ENCODE results near the gene MLXIP. TPM values are rescaled to one million over a fixed set of nuclear protein-coding genes. Genes with fewer than 3 reads are reported as not detected.
"Not testable (repeated sequence)": the region's sequence is repeated elsewhere in the genome, so short reads cannot be mapped to it uniquely, and the experiment has no call there.

MLXIP gene
- total and polyA plus RNA-seq, 2 donors (not counting 3 experiments of a cell fraction or from before 2014, with no cell fraction given) = 22.0 to 72.5 TPM

GRCh38 chr12:122104844-122105243 is 26.3 kb downstream of the MLXIP start:
- no peak overlapping the region for H3K9ac ChIP-seq (replicated peaks; ENCODE audit: extremely low read depth, insufficient read depth, low read length)
- no peak for FAIRE-seq
- POLR2A ChIA-PET = no interaction called here
- no peaks in the 10 kb centered on the region for H3K9me3 ChIP-seq (replicated peaks; ENCODE audit: control insufficient read depth, insufficient read depth, low read length)
- no TSS peak for BruUV-seq (replicated peaks)
- DNase-seq (ENCODE audit: low read depth, low spot score) = no peak
- H3K4me1 ChIP-seq (ENCODE audit: control insufficient read depth, extremely low read depth, insufficient read depth, low read length) = peaks cover 12% of the 10 kb centered on the region
- no peaks in the 10 kb centered on the region for H3K9me1 ChIP-seq (replicated peaks; ENCODE audit: control insufficient read depth, extremely low read depth, insufficient read depth, low read length)
- H4K20me1 ChIP-seq (replicated peaks; ENCODE audit: control insufficient read depth, extremely low read depth, insufficient read depth, low read length) = no peaks in the 10 kb centered on the region
- H3K4me3 ChIP-seq (replicated peaks in 1 of 3; ENCODE audit: insufficient read depth in 1 of 3, low read depth in 1 of 3, low read length in 3 of 3) = no peak overlapping the region
- no peak overlapping the region for H3K27ac ChIP-seq (ENCODE audit: insufficient read depth, low read depth, low read length)
- H3K79me2 ChIP-seq (ENCODE audit: control insufficient read depth, insufficient read depth, low read length) = peaks cover 60% of the 10 kb centered on the region
- TF ChIP-seq JUN (IDR thresholded peaks at IDR 0.05; ENCODE audit: borderline replicate concordance, insufficient read depth, insufficient read length, low read depth) (no peak), POLR2A (IDR thresholded peaks at IDR 0.05; ENCODE audit: low read depth, low read length) (no peak), POLR2AphosphoS5 (IDR thresholded peaks at IDR 0.05; ENCODE audit: insufficient read depth, low read depth, low read length) (no peak), EZH2 (IDR thresholded peaks at IDR 0.05; ENCODE audit: borderline replicate concordance, low read depth, low read length, severe bottlenecking) (no peak), GATA2 (IDR thresholded peaks at IDR 0.05; ENCODE audit: insufficient read depth, insufficient read length, low read depth, low read length) (no peak), MYC (IDR thresholded peaks at IDR 0.05; ENCODE audit: low read depth, low read length) (no peak), FOS (IDR thresholded peaks at IDR 0.05; ENCODE audit: borderline replicate concordance, insufficient read depth, low read length) (no peak)
- TF ChIP-seq, protein P1, sequence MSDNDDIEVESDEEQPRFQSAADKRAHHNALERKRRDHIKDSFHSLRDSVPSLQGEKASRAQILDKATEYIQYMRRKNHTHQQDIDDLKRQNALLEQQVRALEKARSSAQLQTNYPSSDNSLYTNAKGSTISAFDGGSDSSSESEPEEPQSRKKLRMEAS (IDR thresholded peaks at IDR 0.05; ENCODE audit: insufficient read depth, insufficient read length) = no peak
- TF ChIP-seq, protein P2, sequence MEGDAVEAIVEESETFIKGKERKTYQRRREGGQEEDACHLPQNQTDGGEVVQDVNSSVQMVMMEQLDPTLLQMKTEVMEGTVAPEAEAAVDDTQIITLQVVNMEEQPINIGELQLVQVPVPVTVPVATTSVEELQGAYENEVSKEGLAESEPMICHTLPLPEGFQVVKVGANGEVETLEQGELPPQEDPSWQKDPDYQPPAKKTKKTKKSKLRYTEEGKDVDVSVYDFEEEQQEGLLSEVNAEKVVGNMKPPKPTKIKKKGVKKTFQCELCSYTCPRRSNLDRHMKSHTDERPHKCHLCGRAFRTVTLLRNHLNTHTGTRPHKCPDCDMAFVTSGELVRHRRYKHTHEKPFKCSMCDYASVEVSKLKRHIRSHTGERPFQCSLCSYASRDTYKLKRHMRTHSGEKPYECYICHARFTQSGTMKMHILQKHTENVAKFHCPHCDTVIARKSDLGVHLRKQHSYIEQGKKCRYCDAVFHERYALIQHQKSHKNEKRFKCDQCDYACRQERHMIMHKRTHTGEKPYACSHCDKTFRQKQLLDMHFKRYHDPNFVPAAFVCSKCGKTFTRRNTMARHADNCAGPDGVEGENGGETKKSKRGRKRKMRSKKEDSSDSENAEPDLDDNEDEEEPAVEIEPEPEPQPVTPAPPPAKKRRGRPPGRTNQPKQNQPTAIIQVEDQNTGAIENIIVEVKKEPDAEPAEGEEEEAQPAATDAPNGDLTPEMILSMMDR (IDR thresholded peaks at IDR 0.05; ENCODE audit: extremely low read depth in 1 of 2, insufficient read depth in 1 of 2, low read depth in 1 of 2, low read length in 2 of 2) = no peak
- no peak overlapping the region for H3K4me2 ChIP-seq (ENCODE audit: insufficient read depth, low read length)
- H3K36me3 ChIP-seq (ENCODE audit: control insufficient read depth in 2 of 2, extremely low read depth in 1 of 2, insufficient read depth in 2 of 2, low read length in 2 of 2) = no peaks in the 10 kb centered on the region
- dilution Hi-C loops (cut with MboI; ENCODE audit: extremely low pct_ligation_motif_present, low sequenced_read_pairs) (no loop called here), intact Hi-C loops (cut with micrococcal nuclease) (loop anchor here (5.0 kb wide), 1 partner anchor 43 kb away; no protein-coding TSS in a partner anchor)
- no peaks in the 10 kb centered on the region for H3K27me3 ChIP-seq (ENCODE audit: control insufficient read depth in 2 of 2, insufficient read depth in 2 of 2, low read length in 2 of 2)
- CTCF ChIA-PET = interaction anchor here (1.4 kb wide), 1 partner anchor 26 kb away, joined by 3 read pairs; no protein-coding TSS in a partner anchor
- H2AFZ ChIP-seq (ENCODE audit: low read depth, low read length) = no peak overlapping the region

- H3K9ac ChIP-seq (replicated peaks; ENCODE audit: extremely low read depth, insufficient read depth, low read length); POLR2A ChIA-PET; H3K4me3 ChIP-seq (replicated peaks in 1 of 3; ENCODE audit: insufficient read depth in 1 of 3, low read depth in 1 of 3, low read length in 3 of 3); H3K27ac ChIP-seq (ENCODE audit: insufficient read depth, low read depth, low read length); FAIRE-seq; BruUV-seq (replicated peaks); H2AFZ ChIP-seq (ENCODE audit: low read depth, low read length); H3K4me2 ChIP-seq (ENCODE audit: insufficient read depth, low read length); DNase-seq (ENCODE audit: low read depth, low spot score); dilution Hi-C loops (cut with MboI; ENCODE audit: extremely low pct_ligation_motif_present, low sequenced_read_pairs); H3K4me1 ChIP-seq (ENCODE audit: control insufficient read depth, extremely low read depth, insufficient read depth, low read length); H3K27me3 ChIP-seq (ENCODE audit: control insufficient read depth in 2 of 2, insufficient read depth in 2 of 2, low read length in 2 of 2); H3K36me3 ChIP-seq (ENCODE audit: control insufficient read depth in 2 of 2, extremely low read depth in 1 of 2, insufficient read depth in 2 of 2, low read length in 2 of 2); H3K9me1 ChIP-seq (replicated peaks; ENCODE audit: control insufficient read depth, extremely low read depth, insufficient read depth, low read length); H4K20me1 ChIP-seq (replicated peaks; ENCODE audit: control insufficient read depth, extremely low read depth, insufficient read depth, low read length); H3K9me3 ChIP-seq (replicated peaks; ENCODE audit: control insufficient read depth, insufficient read depth, low read length): not testable (repeated sequence)
- peaks cover 59% of the 10 kb centered on the region for H3K79me2 ChIP-seq (ENCODE audit: control insufficient read depth, insufficient read depth, low read length)
- intact Hi-C loops (cut with micrococcal nuclease) = loop anchor here (5.0 kb wide), 1 partner anchor 43 kb away; no protein-coding TSS in a partner anchor
- CTCF ChIA-PET = interaction anchor here (1.4 to 3.8 kb wide), 3 partner anchors 17 to 25 kb away, joined by 3 to 19 read pairs (median 10); no protein-coding TSS in a partner anchor
Measured at GRCh38 chr12:122105496-122105895, 26.9 kb downstream of the MLXIP start.

Data from endothelial cell of umbilical vein (primary cell).